Measurements from ENCODE around the gene GALNT10. TPM values are rescaled to one million over a fixed set of nuclear protein-coding genes. Genes with fewer than 3 reads are reported as not detected.

The GALNT10 gene
- total RNA-seq, 1 experiment from 2014 or later, result 51.5 TPM

DNA sequence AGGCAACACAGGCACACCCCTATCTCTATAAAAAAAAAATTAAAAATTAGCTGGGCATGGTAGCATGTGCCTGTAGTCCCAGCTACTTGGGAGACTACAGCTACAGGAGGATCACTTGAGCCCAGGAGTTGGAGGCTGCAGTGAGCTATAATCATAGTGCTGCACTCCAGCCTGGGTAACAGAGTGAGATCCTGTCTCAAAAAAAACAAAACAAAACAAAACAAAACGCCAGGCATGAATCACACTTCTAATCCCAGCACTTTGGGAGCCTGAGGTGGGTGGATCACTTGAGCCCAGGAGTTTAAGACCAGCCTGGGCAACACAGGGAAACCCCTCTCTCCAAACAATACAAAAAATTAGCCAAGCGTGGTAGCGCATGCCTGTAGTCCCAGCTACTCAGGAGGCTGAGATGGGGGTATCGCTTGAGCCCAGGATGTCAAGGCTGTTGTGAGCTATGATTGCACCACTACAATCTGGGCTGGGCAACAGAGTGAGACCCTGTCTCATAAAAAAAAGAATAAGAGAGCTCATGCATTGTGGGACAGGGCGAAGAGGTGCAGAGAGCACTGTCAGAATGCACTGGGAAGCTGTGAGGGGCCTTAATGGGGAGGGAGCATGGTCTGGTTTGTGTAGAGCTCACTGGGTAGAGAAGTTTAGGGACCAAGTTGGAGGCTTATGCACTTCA is 246.9 kb downstream of the GALNT10 start:
- no peak for DNase-seq (ENCODE audit: low read depth)

DNA sequence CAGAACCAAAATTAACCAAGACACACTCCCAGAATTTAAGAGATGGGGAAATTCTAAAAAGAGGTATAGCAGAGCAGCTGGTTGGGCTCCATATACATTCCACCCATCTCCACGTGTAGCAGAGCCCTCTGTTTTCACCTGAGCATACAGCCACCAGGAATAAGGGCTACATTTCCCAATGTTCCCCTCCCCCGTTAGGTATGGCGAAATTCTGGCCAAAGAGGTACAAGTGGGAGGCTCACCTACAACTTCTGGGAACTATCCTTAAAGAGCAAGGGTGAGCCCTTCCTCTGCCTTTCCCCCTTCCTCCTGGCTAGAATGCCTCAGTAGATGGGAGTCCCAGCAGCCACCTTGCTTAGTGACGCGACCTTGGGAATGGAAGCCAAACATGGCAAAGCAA is 250.0 kb downstream of the GALNT10 start:
- no peak for DNase-seq (ENCODE audit: low read depth)

DNA sequence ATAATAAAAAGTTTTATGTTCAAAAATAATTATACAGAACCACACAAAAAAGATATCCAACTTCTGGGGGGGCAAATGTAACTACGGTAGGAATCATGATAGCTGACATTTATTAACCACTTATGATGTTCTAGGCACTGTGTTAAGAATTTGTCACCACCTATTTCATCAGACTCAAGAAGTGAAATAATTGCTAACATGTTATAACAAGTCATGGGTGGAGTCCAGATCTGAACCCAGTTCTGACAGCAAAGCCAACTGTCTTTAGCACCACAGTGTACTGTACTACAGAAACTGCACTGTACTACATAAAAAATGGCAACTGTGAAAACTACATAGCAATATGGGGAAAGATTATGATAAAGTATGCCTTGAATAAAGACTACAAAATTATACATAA is 252.3 kb downstream of the GALNT10 start:
- DNase-seq (ENCODE audit: low read depth), result no peak

DNA sequence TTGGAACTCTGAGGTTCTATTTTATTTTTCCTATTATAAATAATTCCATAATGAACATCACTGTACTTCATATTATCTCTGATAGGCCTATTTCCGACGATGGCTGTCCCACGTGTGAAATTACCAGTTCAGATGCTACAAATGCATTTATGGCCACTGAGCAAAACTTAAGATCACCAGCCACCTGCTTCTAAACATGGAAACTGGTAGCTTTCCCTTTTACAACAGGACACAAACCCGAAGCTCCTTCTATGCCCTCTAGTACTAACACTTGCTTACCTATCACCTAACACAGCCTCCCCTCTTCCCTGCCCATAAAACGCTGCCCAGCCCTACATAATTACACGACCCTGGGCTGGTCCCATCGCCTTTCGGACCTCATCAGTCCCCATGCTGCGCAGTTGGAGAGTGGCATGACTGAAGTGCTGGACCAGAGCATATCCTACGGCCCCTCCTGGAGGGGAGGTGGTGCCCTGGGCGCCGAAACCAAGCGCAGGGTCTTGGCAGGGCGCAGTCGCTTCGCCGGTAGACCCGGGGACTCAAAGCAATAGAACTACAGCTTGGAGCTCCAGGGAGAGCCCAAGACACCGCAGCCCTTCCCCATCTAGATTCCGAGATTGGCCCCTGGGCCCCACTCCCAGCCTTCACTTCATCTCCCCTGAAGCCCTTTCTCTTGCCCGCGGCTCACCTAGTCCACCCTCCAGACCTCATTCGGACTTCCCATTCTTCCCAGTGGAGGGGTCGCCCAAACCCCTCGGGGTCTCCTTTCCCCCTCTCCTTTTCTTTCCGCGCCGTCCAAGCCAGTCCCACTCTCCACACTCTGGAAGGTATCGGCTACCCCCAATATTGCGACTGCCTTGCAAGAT is 254.3 kb downstream of the GALNT10 start:
- peak; percentile 20 for DNase-seq (ENCODE audit: low read depth)

DNA sequence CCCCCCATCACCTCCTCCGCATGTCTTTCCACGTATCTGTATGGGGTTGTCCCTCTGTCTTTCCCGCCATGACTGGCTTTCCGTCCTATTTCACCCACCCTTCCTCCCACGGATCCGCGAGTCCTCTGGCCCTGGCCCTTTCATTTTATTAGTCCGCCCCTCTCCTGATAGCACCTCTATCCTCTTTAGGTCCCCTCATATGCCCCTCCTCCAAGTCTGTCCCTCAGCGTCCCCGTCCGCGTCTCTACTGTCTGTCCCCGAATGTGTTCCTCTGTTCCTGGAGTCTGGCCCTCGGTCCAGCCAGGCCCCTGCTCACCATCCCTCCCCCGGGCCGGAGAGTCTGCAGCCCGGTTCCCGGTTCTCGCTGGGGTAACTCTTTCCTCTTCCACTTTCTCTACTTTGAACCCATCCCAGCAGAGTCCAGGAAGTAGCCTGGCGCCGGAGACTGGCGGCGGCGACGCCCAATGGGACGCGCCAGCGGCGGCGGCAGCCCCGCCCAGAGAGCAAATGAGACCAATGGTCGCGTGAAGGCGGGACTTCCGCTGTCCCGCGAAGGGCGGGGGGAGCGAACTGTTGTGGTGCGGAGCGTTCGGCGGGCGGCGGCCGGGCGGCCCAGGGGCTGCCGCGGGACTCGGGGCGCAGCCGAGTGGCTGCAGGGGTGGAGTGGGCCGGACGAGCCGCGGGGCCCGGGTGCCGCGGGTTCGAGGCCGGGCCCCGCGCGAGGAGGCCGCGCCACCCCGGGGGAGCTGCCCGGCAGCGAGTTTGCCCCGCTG is 255.1 kb downstream of the GALNT10 start, which contains the start of gene SAP30L:
Gene SAP30L (plus strand): TSS at position 576 of the 773 bp plus-strand sequence. CDS start 608 bp downstream, outside the sequence.
- peak; percentile 97 for DNase-seq (ENCODE audit: low read depth)

DNA sequence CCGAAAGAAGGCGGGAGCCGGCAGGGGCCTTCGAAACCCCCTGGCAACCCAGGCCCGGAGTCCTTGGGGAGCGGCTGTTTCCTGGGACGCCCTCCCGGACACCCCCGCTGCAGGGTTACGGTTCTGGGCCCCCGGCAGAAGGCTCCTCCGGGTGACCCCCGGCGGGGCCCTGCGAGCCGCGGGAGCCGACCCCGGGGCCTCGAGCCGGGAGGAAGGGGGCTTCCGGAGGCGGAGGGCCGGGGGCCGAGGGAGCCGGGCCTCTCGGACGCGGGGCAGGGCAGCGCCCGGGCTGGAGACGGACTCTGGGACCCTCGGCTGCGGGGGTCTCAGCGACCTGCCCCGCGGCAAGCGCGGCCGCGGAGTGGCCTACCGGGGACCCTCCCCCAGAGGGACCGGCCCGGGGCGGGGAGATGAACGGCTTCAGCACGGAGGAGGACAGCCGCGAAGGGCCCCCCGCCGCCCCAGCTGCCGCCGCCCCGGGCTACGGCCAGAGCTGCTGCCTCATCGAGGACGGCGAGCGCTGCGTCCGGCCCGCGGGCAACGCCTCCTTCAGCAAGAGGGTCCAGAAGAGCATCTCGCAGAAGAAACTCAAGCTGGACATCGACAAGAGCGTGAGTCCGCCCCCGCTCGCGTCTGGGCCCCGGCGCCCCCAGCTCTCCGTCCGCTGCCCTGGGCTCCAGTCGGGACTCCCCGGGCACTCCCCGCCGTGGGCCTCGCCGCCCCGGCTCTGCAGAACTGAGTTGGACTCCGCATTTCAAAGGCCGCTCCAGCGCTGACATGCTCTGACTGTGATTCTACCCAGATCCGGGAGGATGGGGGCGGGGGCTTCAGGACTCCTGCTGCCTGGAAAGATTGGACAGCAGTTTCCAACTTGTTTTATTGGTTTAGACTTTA is 255.9 kb downstream of the GALNT10 start:
- DNase-seq (ENCODE audit: low read depth), result peak; percentile 57

DNA sequence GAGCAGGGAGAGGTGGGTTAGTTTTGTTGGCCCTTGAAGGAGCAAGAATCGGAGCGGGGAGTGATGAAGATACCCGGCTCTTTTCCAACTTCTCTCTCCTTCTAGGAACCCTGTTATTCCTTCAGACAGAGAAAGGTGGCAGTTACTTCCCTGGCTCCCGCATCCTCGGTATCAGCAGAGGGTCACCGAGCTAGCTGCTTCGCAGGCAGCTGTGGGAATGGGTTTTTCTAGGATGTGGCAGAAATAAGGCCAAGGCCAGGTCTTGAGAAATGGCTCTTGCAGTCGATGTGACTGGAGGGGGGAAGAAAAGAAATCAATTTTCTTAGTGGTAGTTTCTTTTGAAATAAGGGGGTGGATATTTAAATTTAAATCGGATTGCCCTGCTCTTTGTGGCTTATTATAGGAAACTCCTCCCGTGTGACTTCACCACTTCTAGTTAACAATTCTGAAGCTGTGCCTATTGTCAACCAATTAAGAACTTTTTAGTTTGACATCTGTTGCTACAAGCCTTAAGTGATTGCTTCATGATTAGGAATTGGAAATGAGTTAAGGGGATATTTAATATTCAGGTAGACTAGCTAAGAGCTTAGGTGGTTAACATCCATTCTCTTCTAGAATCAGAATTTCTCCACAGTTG is 256.7 kb downstream of the GALNT10 start:
- no peak for DNase-seq (ENCODE audit: low read depth)

DNA sequence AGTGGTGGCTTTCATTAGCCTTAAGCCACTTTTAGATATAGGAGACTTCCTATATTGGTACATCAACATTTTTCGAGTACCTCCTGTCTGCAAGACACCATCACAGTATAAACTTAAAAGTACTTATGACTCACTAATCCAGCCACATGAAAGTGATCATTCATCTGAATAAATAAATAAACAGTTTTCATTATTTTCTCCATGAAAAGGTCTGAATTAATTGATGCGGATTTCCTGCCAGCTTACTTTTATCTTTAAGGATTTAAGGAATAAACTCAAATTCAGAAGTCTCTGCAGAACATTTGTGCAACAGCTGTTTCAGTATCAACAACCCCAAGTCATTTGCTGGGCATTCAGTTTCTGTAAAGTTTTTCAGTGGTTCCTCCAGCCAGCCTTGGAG is 259.3 kb downstream of the GALNT10 start:
- no peak for DNase-seq (ENCODE audit: low read depth)

DNA sequence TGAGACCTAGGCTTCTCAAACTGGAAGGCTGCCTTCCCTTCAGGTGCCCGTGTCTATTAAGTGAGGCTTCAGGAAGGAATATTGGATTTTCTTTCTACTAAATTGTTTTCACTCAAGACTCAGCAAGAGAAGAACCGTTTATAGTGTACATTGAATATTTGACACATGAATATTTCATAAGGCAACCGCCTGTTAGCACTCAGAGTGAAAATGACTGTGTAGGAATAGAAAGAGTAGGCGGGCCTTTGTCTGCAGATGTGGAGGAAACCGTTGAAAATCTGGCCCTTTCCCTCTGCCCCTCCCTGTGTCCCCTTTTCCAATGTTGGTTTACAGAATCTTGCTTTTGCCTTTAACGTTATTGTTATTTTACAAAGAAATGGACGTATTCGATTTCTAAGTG is 261.4 kb downstream of the GALNT10 start:
- DNase-seq (ENCODE audit: low read depth), result no peak

DNA sequence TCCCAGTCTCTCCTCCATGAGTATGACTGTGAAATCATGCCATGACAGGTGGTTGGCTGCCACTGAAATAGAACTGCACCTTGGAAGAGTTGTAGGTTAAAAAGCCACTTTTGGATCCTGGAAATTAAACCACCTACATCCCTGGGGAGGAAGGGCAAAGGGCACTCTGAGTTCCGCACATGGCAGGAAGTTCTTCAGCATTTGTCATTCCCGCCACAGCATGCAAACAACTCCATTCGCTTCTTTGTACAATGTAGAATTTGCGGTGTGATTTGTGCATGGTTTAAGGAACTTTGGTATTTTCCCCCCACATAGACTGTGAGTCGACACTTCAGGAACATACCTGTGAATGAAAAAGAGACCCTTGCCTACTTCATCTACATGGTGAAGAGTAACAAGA is 265.1 kb downstream of the GALNT10 start:
- no peak for DNase-seq (ENCODE audit: low read depth)

DNA sequence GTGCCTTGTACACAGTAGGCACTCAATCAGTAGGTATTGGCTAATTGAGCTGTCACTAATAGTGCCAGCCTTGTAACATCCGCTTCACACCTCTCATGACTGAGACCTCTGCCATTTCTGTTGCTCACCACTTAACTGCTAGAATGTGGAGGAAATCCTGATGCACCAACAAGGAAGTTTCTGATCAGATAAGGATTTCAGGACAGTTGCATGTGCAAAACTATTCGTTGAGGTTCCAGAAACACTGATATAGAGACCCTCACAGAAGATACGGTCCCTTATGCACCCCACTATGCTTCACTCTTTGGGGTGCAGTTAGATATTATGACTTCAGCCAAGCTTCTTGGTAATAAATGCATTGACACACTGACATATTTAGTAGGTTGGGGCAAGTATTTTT is 266.0 kb downstream of the GALNT10 start:
- DNase-seq (ENCODE audit: low read depth), result no peak

DNA sequence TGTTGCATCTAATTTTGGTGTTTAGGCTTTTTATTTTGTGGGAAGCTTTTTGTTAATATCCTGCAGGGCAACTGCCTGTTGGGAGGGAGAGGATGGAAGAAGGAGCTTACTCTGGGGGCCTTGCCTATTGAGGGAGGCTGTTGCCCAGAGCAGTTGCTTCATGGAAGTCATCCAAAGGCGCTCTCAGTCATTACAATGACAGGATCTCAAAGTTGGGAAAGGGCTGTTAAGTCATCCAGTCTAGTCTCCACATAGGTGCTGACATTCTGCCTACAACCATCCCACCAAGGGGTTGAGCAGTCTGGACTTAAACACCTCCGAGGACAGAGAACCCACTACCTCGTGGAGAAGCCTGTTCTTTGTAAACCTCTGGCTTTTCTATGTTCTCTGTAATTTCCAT is 268.5 kb downstream of the GALNT10 start:
- DNase-seq (ENCODE audit: low read depth), result no peak

DNA sequence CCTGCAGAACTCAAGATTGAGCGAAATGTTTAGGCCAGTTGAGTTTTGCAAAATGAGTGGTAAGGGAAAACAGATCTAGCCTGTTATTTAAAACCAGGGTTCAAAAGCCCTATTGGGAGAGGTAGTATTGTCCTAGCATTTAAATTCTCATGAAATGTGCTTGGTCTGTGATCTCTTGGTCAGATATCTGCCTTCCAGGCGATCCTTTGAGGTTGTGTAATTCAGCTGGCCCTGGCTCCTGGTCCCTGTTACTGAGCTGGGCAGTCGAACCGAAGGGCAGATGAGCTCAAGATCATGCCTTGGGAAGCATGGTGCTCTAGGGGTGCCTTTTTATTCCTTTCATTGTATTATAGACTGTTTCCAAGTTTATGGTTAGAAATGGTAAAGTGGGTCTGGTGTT is 269.6 kb downstream of the GALNT10 start:
- no peak for DNase-seq (ENCODE audit: low read depth)

DNA sequence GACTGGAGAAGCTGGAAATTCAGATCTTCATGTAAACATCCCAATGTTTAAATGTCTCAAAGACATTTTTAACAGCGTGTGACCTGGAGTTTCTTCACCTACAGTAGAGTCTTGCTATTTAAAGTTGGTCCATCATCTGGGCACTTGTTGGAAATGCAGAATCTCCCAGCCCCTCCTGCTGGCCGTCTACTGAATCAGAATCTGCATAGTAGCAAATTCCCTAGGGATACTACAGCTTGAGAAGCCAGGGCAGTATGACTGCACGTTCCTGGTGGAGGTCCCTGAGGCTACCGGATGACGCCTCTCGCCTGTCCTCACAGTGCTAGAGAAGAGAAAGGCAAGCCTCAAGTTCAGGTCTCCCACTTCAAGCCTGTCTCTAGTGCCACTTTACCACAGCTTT is 271.0 kb downstream of the GALNT10 start:
- no peak for DNase-seq (ENCODE audit: low read depth)

DNA sequence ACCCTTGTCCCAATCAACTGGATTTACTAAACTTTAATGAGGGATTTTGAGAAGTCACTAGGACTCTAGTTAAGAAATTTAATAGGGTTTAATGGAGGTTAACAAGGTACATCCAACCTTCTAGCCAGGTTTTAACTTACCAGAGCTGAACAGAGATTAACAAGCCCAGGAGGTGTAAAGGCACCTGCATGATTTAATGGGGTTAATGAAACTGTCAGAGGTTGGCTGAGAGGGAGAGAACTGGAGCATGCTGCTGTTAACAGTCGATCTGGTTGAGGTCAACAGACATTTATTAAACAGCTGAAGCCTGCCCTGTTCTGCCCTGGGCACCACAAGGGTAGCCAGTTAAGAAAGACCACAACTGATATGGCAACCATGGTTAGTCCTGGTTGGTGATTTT is 273.9 kb downstream of the GALNT10 start:
- DNase-seq (ENCODE audit: low read depth), result no peak

DNA sequence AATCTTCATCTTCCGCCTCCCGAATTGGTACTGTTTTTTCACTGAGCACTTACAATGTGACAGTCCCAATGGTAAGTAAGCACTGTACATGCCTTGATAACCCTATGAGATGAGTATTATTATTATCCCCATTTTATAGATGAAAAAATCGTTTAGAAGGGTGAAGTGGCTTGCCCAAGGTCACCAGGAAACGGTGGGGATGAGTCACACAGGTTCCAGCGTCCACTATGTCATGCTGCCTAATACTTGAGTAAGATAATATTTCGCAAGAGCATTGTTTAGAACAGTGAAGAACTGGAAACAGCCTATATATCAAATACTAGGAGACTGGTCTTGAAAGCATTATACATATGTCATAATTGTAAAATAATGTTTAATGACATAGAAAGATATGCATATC is 274.6 kb downstream of the GALNT10 start:
- DNase-seq (ENCODE audit: low read depth), result peak; percentile 62

DNA sequence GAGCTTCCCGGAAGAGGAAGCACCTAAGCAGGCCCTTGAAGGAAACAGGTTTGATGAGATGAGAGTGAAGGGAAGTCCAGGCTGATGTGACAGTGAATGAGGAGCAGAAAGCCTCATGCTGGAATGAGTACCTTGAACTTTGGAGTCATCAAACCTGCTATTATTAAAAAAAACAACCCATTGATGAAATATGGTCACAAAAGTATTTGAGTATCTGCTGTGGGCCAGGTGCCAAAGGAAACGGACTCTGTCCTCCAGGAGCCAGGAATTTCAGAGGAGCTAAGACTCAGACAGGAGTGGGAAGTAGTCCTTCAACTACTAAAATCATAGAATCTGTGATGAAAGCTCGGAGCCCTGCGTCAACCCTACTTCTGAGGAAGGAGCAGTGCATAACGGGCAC is 275.6 kb downstream of the GALNT10 start:
- no peak for DNase-seq (ENCODE audit: low read depth)

DNA sequence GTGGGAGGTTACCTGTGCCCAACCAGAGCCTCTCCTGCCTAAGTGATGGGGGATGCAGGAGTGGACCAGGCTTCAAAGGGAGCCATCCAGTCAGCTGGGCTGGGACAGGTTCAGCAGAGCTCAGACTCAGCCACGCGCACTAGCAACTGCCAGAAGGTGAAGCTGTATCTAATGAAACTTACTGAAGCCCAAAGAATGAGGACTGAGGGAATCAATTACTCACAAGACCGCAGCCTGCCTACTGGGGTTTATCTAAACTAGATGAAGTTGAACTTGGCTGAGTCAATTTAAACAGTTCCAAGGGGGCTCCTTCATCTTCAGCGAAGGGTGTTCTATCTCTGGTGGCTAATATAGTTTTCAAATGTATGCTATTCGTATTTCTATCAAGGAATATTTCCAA is 276.1 kb downstream of the GALNT10 start:
- DNase-seq (ENCODE audit: low read depth), result peak; percentile 24

DNA sequence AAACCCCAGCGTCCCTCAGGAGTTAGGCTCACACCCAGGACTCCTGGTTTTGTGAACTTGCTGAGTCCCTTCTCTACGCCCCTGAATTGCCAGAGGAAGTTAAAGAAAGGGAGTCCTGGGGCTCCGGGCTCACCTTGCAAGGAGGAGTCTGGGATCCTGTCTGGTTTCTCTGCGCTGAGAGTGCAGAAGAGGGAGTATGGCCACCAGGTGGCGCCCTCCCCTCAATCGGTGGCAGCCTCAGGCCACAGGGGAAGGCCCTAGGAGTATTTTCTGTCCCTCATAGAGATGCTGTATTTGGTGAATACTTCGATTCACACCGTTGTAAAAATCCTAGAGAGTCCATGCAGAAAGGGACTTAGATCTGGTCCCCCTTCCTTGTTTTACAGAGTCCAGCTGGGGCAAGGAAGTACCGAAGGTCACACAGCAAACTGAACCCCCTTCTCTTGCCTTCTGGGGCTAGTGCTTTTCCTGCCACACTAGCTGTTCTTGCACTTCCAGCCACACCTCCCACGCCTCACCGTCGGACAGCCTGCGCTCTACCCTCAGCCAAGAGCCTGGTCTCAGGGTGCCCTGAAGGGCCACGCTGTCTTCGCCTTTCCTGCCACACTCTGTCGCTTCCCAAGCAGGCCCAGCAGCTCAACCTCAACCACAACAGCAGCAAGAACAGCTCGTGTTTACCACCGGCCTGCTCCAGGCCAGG is 277.3 kb downstream of the GALNT10 start:
- peak; percentile 62 for DNase-seq (ENCODE audit: low read depth)

DNA sequence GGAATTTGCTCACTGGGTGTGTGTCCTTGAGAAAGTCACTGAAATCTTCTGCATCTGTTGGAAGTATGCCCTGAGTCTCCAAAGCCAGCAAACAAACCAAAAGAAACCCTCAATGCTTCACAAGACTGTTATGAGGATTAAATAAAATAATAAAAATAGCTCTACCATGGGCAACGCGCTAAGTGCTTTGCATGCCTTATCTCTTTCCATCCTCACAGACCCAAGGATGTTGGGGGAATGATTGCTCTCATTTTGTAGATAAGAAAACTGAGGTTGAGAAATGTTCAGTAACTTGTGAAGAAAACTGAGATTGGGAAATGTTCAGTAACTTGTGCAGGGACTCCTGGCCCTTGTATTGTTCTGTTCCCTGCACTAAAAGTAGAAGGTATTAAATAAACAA is 279.6 kb downstream of the GALNT10 start:
- no peak for DNase-seq (ENCODE audit: low read depth)
